ENCODE results near the gene AGAP3. TPM values are rescaled to one million over a fixed set of nuclear protein-coding genes. Genes with fewer than 3 reads are reported as not detected.

The AGAP3 gene
- total and polyA plus RNA-seq, 4 donors, result 3.9 to 27.0 (median 17.6) TPM

DNA sequence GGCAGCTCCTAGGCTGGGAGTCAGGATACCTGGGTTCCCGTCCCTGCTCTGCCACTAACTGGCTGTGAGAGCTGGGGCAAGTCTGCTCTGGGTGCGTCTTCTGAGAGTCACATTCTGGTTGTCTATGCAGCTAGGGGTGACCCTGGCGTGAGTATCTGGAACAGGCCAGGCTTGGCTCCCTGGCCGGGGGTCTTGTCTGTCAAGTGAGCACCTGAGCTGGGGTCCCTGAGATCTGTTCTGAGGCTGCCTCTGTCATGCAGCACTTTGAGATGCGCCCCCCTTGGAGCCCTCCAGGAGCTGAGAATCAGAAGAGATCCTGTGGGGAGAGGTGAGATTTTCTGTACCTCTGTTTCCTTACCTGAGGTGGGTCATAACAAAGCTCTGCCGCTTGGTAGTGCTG is 7.5 kb downstream of the AGAP3 start:
- WGBS, result 96% methylated on average over 6 of the region's 6 CpGs
- no peaks in the 10 kb centered on the region for H3K9me3 ChIP-seq (ENCODE audit: control insufficient read depth in 4 of 4, low read length in 3 of 4)
- no peak overlapping the region for H3K27ac ChIP-seq (ENCODE audit: low read depth in 1 of 2, low read length in 2 of 2)
- H3K36me3 ChIP-seq (ENCODE audit: control insufficient read depth in 4 of 4, insufficient read depth in 3 of 4, low read depth in 1 of 4, low read length in 3 of 4), result peaks cover 0 to 2% (median 0%) of the 10 kb centered on the region in 4 donors
- H3K4me1 ChIP-seq (ENCODE audit: control insufficient read depth in 4 of 4, insufficient read depth in 4 of 4, low read length in 3 of 4), result peaks cover 3 to 31% (median 20%) of the 10 kb centered on the region in 4 donors
- no peaks in the 10 kb centered on the region for H3K27me3 ChIP-seq (ENCODE audit: control insufficient read depth in 4 of 4, insufficient read depth in 4 of 4, low read length in 3 of 4)
- H3K4me3 ChIP-seq (ENCODE audit: low read depth in 1 of 3, low read length in 3 of 3), result no peak overlapping the region
- TF ChIP-seq, protein P1, sequence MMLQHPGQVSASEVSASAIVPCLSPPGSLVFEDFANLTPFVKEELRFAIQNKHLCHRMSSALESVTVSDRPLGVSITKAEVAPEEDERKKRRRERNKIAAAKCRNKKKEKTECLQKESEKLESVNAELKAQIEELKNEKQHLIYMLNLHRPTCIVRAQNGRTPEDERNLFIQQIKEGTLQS (IDR thresholded peaks at IDR 0.05), result no peak
- TF ChIP-seq, protein P2, sequence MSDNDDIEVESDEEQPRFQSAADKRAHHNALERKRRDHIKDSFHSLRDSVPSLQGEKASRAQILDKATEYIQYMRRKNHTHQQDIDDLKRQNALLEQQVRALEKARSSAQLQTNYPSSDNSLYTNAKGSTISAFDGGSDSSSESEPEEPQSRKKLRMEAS (IDR thresholded peaks at IDR 0.05), result no peak
- TF ChIP-seq GABPA (IDR thresholded peaks at IDR 0.05 in 1 of 2, conservative IDR thresholded peaks at IDR 0.05 in 1 of 2) (no peak), SP1 (IDR thresholded peaks at IDR 0.05) (no peak), YY1 (IDR thresholded peaks at IDR 0.05) (no peak), FOXA2 (IDR thresholded peaks at IDR 0.05) (no peak), RXRA (IDR thresholded peaks at IDR 0.05) (no peak), HNF4A (conservative IDR thresholded peaks at IDR 0.05) (no peak), RAD21 (IDR thresholded peaks at IDR 0.05) (no peak)
- TF ChIP-seq, protein P3, sequence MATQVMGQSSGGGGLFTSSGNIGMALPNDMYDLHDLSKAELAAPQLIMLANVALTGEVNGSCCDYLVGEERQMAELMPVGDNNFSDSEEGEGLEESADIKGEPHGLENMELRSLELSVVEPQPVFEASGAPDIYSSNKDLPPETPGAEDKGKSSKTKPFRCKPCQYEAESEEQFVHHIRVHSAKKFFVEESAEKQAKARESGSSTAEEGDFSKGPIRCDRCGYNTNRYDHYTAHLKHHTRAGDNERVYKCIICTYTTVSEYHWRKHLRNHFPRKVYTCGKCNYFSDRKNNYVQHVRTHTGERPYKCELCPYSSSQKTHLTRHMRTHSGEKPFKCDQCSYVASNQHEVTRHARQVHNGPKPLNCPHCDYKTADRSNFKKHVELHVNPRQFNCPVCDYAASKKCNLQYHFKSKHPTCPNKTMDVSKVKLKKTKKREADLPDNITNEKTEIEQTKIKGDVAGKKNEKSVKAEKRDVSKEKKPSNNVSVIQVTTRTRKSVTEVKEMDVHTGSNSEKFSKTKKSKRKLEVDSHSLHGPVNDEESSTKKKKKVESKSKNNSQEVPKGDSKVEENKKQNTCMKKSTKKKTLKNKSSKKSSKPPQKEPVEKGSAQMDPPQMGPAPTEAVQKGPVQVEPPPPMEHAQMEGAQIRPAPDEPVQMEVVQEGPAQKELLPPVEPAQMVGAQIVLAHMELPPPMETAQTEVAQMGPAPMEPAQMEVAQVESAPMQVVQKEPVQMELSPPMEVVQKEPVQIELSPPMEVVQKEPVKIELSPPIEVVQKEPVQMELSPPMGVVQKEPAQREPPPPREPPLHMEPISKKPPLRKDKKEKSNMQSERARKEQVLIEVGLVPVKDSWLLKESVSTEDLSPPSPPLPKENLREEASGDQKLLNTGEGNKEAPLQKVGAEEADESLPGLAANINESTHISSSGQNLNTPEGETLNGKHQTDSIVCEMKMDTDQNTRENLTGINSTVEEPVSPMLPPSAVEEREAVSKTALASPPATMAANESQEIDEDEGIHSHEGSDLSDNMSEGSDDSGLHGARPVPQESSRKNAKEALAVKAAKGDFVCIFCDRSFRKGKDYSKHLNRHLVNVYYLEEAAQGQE (IDR thresholded peaks at IDR 0.05), result no peak
- TF ChIP-seq, protein P4, sequence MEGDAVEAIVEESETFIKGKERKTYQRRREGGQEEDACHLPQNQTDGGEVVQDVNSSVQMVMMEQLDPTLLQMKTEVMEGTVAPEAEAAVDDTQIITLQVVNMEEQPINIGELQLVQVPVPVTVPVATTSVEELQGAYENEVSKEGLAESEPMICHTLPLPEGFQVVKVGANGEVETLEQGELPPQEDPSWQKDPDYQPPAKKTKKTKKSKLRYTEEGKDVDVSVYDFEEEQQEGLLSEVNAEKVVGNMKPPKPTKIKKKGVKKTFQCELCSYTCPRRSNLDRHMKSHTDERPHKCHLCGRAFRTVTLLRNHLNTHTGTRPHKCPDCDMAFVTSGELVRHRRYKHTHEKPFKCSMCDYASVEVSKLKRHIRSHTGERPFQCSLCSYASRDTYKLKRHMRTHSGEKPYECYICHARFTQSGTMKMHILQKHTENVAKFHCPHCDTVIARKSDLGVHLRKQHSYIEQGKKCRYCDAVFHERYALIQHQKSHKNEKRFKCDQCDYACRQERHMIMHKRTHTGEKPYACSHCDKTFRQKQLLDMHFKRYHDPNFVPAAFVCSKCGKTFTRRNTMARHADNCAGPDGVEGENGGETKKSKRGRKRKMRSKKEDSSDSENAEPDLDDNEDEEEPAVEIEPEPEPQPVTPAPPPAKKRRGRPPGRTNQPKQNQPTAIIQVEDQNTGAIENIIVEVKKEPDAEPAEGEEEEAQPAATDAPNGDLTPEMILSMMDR (IDR thresholded peaks at IDR 0.05; ENCODE audit: low read depth, low read length, missing input control), result no peak
- H3K9ac ChIP-seq (ENCODE audit: low read depth in 1 of 2, low read length in 2 of 2), result no peak overlapping the region
- DNase-seq (ENCODE audit: low spot score), result no peak

DNA sequence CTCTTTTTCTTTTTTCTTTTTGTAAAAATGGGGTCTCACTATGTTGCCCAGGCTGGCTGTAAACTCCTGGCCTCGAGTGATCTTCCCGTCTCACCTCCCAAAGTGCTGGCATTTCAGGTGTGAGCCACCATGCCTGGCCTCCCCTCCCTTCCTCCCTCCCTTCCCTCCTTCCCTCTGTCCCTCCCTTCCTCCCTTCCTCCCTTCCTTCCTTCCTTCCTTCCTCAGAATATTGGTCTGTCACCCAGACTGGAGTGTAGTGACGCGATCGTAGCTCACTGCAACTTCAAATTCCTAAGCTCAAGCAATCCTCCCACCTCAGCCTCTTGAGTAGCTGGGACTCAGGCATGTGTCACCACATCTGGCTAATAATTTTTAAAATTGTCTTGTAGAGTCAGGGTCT is 8.4 kb downstream of the AGAP3 start:
- Histone ChIP-seq H3K9me3 (ENCODE audit: control insufficient read depth in 4 of 4, low read length in 3 of 4) (no peaks in the 10 kb centered on the region), H3K4me3 (ENCODE audit: low read depth in 1 of 3, low read length in 3 of 3) (no peak overlapping the region), H3K36me3 (ENCODE audit: control insufficient read depth in 4 of 4, insufficient read depth in 3 of 4, low read depth in 1 of 4, low read length in 3 of 4) (peaks cover 0 to 2% (median 0%) of the 10 kb centered on the region in 4 donors), H3K27ac (ENCODE audit: low read depth in 1 of 2, low read length in 2 of 2) (no peak overlapping the region), H3K27me3 (ENCODE audit: control insufficient read depth in 4 of 4, insufficient read depth in 4 of 4, low read length in 3 of 4) (no peaks in the 10 kb centered on the region), H3K4me1 (ENCODE audit: control insufficient read depth in 4 of 4, insufficient read depth in 4 of 4, low read length in 3 of 4) (peaks cover 0 to 22% (median 11%) of the 10 kb centered on the region in 4 donors), H3K9ac (ENCODE audit: low read depth in 1 of 2, low read length in 2 of 2) (no peak overlapping the region)
- WGBS, result 85% methylated on average over 5 of the region's 5 CpGs
- DNase-seq (ENCODE audit: low spot score), result no peak
- TF ChIP-seq EGR1 (IDR thresholded peaks at IDR 0.05; ENCODE audit: low read depth in 2 of 2) (no peak), SP1 (IDR thresholded peaks at IDR 0.05) (no peak)
- TF ChIP-seq, protein P2 (IDR thresholded peaks at IDR 0.05), result no peak
- TF ChIP-seq, protein P4 (IDR thresholded peaks at IDR 0.05; ENCODE audit: low read depth, low read length, missing input control), result no peak
